Measurements from ENCODE around the gene FAM185A.

FAM185A gene

DNA sequence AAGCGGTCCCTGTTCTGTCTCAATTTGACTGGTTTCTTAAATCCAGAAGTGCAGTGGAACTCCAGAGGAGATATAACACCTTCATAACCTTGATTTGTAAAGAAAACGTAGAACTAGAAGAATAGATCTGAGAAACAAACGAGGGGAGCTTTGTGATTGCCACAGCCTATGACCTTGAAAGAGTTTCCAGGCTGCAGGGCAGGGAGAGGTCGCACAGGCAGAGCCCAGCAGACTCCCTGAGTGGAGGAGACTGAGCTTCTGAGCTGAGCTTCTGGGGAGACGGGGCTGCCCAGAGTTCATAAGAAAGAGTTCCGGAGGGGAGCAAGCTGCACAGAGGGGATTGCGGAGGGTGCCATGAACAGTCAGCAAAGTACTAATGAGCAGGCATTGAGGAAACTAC lies 57.8 kb downstream of the FAM185A start:
- H3K27me3 ChIP-seq (ENCODE audit: control insufficient read depth, low read length) = no peaks in the 10 kb centered on the region
- no peaks in the 10 kb centered on the region for H3K79me2 ChIP-seq (ENCODE audit: control insufficient read depth, low read length)
- no peak overlapping the region for H3K27ac ChIP-seq (ENCODE audit: low read depth, low read length)
- TF ChIP-seq CTCF (IDR thresholded peaks at IDR 0.05; ENCODE audit: low read depth, low read length, poor library complexity, severe bottlenecking) (no peak), EZH2phosphoT487 (IDR thresholded peaks at IDR 0.05; ENCODE audit: borderline replicate concordance, low read length) (no peak)
- H3K4me3 ChIP-seq (ENCODE audit: low read length) = no peak overlapping the region
- peaks cover 3% of the 10 kb centered on the region; the same call in 1 of the 2 replicates for H3K36me3 ChIP-seq (ENCODE audit: control insufficient read depth, low read length)
- no peak overlapping the region for H3K4me2 ChIP-seq (ENCODE audit: low read length)
- peaks cover 25% of the 10 kb centered on the region for H3K4me1 ChIP-seq (ENCODE audit: control insufficient read depth, low read length)
- H3K9me2 ChIP-seq (replicated peaks; ENCODE audit: control insufficient read depth, low read length) = no peaks in the 10 kb centered on the region
- H3K9me3 ChIP-seq (ENCODE audit: control insufficient read depth, insufficient read depth, low read length) = no peaks in the 10 kb centered on the region
- H3F3A ChIP-seq (ENCODE audit: control insufficient read depth, insufficient read depth) = no peaks in the 10 kb centered on the region
- H4K20me1 ChIP-seq (ENCODE audit: control insufficient read depth, insufficient read depth, low read depth, low read length) = no peaks in the 10 kb centered on the region

DNA sequence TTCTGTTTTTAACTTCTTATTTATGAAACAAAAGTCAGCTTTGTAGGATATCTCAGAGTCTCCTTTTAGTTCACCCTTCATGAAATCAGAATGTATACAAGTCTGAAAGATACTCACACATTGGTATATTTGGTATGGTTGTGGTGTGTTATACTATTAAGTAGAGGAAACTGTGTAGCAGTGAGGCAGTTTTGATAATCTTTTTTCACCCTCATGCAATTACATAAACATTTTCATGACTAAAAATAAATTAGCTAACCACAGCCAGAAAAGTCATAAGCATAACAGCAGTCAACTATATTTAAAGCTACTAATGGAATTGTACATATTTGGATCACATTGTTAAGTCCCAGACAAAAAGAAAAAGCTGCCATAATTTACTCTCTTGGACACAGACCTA lies 62.1 kb downstream of the FAM185A start:
- no peaks in the 10 kb centered on the region for H3K79me2 ChIP-seq (ENCODE audit: control insufficient read depth, low read length)
- no peaks in the 10 kb centered on the region for H3K9me3 ChIP-seq (ENCODE audit: control insufficient read depth, insufficient read depth, low read length)
- peak overlapping the region; percentile 56 for H3K4me2 ChIP-seq (ENCODE audit: low read length)
- peak overlapping the region; percentile 40 for H3K4me3 ChIP-seq (ENCODE audit: low read length)
- H3F3A ChIP-seq (ENCODE audit: control insufficient read depth, insufficient read depth) = peaks cover 5% of the 10 kb centered on the region; the same call in 1 of the 2 replicates
- H3K9me2 ChIP-seq (replicated peaks; ENCODE audit: control insufficient read depth, low read length) = no peaks in the 10 kb centered on the region
- peak overlapping the region; percentile 48 for H3K27ac ChIP-seq (ENCODE audit: low read depth, low read length)
- H3K36me3 ChIP-seq (ENCODE audit: control insufficient read depth, low read length) = peaks cover 3% of the 10 kb centered on the region; the same call in 1 of the 2 replicates
- H3K4me1 ChIP-seq (ENCODE audit: control insufficient read depth, low read length) = peaks cover 51% of the 10 kb centered on the region
- no peak for TF ChIP-seq EZH2phosphoT487 (IDR thresholded peaks at IDR 0.05; ENCODE audit: borderline replicate concordance, low read length)
- no peak for TF ChIP-seq CTCF (IDR thresholded peaks at IDR 0.05; ENCODE audit: low read depth, low read length, poor library complexity, severe bottlenecking)
- H4K20me1 ChIP-seq (ENCODE audit: control insufficient read depth, insufficient read depth, low read depth, low read length) = no peaks in the 10 kb centered on the region
- no peaks in the 10 kb centered on the region for H3K27me3 ChIP-seq (ENCODE audit: control insufficient read depth, low read length)

DNA sequence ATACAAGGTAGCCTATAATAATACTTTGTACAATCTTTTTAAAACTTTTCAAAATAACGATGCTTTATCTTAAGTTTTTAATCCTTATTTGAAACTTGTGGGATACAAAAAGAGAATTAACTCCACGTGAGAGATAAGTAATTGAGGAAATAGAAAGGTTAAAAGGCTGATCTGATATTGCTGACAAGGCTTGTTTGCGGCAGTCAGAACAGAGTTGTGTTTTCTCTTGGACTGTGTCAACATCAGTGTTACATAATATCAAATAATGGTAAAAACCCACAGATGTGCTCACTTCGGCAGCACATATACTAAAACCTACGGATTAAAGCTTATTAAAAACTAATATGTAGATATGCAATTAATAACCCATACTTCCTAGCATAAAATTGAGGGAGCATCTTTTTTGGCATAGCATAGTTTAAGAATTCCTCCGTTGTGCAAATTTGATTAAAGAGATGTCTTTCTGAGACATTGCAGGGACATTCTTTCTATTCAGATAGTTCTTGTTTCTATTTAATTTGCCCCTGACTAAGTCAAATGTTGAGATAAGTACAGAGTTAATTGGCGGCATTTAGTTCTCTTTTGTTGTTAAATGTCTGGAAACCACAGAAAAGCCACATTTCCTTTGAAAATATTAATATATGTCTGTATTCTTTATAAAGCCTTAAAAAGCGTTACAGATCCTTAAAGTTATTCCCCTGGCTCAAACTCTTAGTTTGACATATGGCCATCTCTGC lies 63.3 kb downstream of the FAM185A start:
- peaks cover 5% of the 10 kb centered on the region; the same call in 1 of the 2 replicates for H3F3A ChIP-seq (ENCODE audit: control insufficient read depth, insufficient read depth)
- H3K36me3 ChIP-seq (ENCODE audit: control insufficient read depth, low read length) = peaks cover 3% of the 10 kb centered on the region; the same call in 1 of the 2 replicates
- no peaks in the 10 kb centered on the region for H3K9me2 ChIP-seq (replicated peaks; ENCODE audit: control insufficient read depth, low read length)
- H3K4me2 ChIP-seq (ENCODE audit: low read length) = peak overlapping the region; percentile 56
- no peaks in the 10 kb centered on the region for H3K9me3 ChIP-seq (ENCODE audit: control insufficient read depth, insufficient read depth, low read length)
- H3K4me1 ChIP-seq (ENCODE audit: control insufficient read depth, low read length) = peaks cover 51% of the 10 kb centered on the region
- TF ChIP-seq EZH2phosphoT487 (IDR thresholded peaks at IDR 0.05; ENCODE audit: borderline replicate concordance, low read length) (no peak), CTCF (IDR thresholded peaks at IDR 0.05; ENCODE audit: low read depth, low read length, poor library complexity, severe bottlenecking) (no peak)
- no peaks in the 10 kb centered on the region for H3K27me3 ChIP-seq (ENCODE audit: control insufficient read depth, low read length)
- H3K79me2 ChIP-seq (ENCODE audit: control insufficient read depth, low read length) = no peaks in the 10 kb centered on the region
- no peak overlapping the region for H3K27ac ChIP-seq (ENCODE audit: low read depth, low read length)
- H4K20me1 ChIP-seq (ENCODE audit: control insufficient read depth, insufficient read depth, low read depth, low read length) = no peaks in the 10 kb centered on the region
- peak overlapping the region; percentile 40 for H3K4me3 ChIP-seq (ENCODE audit: low read length)

Measured in DOHH2 (cell line).